Right kidney (tissue), 1 donor: ENCODE results near the gene SDK2.
"Not testable (repeated sequence)": the region's sequence is repeated elsewhere in the genome, so short reads cannot be mapped to it uniquely, and the experiment has no call there.

ENCODE experiments used
- DNase-seq: peaks from one replicate; pipeline ENCODE4 v3.0.0-alpha.2; 2016

Gene SDK2

DNA sequence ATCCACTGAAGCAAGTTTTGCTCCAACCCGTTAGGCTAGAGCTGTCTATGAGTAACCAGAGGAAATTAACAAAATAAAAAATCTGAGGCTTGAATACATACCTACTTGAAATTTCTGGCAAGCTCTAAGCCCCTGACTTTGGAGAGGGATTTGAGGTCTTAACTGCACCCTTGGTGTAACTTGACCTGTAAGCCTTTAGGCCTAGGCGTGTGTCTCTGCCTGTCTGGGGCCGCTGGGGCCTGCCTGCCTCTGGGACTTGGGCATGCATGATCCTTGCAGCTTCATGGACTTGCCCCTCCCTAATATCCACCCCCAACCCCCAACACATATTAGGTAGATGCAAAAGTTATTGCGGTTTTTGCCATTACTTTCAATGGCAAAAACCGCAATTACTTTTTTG is 328.8 kb downstream of the SDK2 start:
- DNase-seq, result no peak

DNA sequence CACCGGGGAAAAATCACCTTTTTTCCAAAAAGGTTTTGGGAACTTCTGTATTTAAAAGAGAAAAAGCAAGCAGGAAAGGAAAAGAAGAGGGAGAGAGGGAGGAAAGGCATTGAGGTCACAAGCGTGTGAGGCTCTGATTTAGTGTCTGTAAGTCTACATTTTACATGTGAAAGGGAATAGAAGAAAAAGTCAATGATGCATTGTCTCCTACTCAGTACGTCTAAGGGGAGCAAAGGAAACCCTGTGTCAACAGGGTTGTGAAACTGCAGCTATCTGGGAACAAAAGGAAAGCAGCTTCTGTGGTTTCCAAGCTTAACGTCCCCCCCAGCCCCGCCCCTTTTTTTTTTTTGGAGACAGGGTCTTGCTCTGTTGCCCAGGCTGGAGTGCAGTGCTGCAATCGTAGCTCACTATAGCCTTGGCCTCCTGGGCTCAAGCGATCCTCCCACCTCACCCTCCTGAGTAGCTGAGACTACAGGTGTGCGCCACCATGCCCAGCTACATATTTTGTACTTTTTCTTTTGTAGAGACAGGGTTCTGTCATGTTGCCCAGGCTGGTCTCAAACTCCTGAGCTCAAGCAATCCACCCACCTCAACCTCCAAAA is 330.6 kb downstream of the SDK2 start:
- no peak for DNase-seq

DNA sequence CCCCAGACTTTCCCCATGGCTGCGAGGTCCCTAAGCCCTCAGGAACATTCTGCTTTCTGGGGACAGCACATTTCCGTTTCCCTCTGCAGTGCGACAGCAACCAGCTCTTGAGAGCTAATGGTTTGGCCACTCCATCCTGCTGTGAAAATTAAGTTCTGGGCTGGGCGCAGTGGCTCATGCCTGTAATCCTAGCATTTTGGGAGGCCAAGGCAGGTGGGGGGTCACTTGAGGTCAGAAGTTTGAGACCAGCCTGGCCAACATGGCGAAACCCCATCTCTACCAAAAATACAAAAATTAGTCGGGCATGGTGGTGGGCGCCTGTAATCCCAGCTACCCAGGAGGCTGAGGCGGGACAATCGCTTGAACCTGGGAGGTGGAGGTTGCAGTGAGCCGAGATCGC is 331.4 kb downstream of the SDK2 start:
- DNase-seq, result not testable (repeated sequence)

DNA sequence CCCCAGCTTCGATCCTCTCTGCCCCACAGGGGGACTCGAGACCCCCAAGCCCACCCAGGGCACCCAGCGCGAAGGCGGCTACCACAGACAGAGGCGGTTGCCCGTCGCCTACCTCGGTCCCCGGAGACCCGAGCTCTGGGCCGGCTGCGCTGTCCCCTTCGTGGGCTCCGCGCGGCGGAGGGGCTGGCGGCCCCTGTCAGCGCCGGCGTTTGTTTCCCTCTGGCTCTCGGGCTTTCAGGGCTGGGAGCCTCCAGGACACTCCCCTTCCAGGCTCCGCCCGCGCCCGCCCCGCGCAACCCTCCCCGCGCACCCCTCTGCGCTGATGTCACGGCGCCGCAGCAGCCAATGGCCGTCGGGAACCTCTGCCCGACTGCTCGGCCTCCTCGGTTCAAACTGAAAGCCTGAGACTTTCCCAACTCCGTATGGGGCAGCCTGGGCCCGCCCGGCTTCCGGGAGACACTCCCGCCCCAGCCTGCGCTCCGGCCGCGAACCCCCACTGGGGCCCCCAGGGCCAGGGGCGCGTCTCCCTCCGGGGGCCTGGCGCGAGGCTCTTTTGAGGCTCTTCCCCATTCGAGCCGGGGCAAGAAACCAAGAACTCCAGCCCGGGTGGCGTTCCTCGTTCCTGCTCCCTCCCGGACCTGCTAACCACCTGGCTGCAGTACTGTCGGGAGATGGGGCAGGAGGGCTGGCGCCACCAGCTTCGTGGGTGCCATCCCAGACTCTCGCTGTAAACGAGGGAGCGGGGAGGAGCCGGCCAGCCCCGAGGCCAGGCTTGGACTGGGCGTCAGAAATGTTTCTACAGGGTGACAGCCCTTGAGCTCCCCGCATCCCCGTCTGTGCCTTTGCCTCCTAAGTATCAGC is 332.2 kb downstream of the SDK2 start, which contains the start of gene CDC42EP4:
TSS of gene CDC42EP4 (minus strand) at position 221 of the 861 bp plus-strand sequence. CDS start 25,501 bp downstream, outside the sequence.
- DNase-seq, result peak; percentile 92

DNA sequence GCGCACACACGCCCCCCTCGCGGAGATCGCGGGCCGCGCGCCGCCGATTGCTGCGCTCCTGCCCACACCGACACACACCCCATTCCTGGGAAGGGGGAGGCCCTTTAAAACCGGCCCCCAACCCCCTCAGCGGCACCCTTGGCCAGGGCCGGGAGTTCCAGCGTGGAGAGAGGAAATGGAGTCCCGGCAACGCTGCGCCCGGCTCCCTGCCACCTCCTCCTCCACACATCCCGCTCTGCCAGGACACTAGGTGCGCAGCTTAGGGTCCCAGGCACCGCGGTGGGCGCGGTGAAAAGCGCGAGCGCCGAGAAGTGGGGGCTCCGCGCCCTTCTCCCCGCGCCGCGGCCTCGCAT is 332.8 kb downstream of the SDK2 start:
- no peak for DNase-seq

DNA sequence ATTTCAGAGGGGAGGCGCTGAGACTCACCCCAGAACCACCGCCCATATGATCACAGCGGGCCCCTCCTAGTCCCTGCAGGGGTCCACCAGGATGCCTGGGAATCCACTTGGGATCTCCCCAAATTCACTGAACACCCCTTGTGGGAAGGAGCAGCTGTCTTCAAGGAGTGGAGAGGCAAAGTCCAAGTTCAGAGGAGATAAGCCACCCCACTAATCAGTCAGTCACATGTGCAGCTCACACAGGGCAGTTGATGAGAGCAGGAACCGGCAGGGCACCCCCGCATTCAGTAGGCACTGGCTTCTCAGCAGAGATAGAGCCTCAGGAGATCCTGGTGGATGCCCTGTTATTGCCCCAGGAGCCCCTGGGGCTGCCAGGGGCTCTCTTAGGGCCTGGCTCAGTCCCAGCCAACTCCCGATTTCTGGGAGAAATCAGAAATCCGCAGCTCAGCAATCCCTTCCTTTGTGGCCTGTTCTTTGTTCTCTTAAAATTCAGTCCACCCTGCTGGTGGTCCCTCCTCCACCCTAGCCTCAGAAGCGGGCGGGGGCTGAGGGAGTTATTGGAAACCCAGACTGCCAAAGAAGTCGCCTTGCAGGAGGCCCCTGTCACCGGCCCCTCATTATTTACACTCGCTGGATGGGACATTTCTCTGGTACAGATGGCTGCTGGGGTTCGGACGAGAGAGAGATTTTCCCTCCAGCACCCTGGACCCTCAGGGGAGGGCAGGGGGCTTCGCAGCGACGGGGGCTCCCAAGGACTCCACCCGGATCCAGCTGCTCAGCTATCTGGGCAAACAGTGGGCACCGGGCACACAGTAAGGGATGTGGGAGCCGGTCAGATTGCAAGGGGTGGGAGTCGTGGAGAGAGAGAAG is 334.3 kb downstream of the SDK2 start:
- peak; percentile 72 for DNase-seq

DNA sequence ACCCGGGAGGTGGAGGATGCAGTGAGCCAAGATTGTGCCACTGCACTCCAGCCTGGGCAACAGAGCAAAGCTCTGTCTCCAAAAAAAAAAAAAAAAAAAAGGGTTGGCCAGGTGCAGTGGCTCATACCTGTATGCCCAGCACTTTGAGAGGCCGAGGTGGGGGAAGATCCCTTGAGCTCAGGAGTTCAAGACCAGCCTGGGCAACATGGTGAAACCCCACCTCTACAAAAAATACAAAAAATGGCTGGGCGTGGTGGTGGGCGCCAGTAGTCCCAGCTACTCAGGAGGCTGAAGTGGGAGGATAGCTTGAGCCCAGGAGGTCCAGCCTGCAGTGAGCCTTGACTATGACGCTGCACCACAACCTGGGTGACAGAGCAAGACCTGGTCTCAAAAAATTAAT is 335.3 kb downstream of the SDK2 start:
- DNase-seq, result not testable (repeated sequence)

DNA sequence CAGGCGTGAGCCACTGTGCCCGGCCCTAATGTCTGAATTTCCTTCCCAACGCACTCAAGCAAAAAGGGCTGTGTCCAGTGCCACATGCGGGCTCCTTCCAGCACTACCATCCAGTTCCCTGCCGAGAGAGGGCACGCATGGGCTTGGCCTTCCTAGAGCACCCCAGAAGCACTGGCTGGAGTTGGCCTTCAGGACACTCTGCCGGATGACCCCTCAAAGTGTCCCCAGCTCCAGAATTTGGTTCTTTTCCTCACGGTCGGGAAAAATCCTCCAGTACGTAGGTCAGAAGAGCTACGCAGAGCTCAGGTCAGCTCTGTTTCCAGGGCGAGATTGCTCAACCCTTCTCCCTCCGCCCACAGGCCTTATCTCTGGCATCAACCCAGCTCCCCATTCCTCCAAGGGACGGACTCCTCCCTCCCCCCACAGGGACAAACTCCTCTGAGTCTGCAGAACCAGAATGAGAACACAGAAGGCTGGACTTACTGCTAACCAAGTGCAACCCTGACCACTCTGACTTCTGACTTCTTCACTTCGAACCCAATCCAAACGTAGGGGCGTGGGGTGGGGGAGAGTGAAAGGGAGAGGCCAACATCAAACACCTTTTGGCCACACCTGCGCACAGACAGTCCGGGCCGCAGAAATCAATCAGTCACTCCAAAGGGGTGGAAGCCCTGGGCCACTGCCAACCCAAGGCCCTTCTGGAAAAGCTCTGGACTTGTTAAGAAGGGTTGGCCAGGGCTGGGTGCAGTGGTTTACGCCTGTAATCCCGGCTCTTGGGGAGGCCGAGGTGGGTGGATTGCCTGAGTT is 336.0 kb downstream of the SDK2 start:
- peak; percentile 54 for DNase-seq

DNA sequence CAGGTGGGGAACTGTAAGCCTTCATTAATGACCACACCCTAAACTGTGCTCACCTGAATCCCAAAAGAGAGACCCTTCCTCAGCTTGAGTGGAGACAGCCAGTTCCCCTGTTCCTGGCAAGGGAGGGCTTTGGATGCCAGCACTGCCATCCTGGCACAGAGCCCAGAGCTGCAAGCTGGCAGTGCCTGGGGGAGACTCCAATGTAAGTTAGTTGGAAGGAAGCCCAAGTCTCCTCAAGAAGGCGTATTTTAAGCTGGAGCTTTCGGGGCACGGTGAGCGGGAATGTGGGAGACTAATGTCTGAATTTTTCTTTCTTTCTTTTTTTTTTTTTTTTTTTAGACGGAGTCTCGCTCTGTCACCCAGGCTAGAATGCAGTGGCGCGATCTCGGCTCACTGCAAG is 337.1 kb downstream of the SDK2 start:
- no peak for DNase-seq

DNA sequence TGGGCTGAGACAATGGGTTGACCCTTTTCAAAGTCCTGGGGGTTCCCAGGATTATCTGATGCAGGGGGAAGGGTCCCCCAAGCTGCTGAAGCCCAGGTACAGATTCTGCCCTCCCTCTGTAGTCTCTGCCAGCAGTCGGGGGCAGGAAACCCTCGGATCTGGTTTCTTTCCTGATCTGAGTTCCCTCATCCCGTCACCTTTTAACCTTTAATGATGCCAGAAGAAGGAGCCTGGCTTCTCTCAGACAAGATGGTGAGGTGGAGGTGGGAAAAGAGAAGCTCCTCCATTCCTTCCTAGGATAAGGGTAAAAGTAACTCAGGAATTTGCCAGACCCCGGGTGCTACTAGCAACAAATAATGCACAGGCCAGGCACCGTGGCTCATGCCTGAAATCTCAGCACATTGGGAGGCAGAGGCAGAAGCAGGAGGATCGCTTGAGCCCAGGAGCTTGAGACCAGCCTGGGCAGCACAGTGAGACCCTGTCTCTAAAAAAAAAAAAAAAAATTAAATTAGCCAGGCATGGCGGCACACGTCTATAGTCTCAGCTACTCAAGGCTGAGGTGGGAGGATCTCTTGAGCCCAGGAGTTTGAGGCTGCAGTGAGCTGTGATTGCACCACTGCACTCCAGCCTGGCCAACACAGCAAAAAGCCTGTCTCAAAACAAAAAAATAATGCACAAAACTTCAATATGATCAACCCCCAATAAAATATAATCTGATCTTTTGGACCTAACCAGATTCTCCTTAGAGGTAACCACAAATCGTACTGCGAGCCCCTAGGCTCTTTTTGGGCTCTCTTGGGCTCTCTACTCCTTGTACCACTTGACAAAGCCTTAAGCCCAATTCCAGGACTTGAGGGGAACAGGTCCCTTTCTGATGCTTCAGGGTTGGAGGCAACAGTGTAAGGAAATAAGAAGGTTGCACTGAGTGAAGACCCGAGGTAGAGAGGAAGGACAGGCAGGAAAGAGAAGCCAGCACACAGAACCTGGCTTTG is 338.1 kb downstream of the SDK2 start:
- peak; percentile 33 for DNase-seq

DNA sequence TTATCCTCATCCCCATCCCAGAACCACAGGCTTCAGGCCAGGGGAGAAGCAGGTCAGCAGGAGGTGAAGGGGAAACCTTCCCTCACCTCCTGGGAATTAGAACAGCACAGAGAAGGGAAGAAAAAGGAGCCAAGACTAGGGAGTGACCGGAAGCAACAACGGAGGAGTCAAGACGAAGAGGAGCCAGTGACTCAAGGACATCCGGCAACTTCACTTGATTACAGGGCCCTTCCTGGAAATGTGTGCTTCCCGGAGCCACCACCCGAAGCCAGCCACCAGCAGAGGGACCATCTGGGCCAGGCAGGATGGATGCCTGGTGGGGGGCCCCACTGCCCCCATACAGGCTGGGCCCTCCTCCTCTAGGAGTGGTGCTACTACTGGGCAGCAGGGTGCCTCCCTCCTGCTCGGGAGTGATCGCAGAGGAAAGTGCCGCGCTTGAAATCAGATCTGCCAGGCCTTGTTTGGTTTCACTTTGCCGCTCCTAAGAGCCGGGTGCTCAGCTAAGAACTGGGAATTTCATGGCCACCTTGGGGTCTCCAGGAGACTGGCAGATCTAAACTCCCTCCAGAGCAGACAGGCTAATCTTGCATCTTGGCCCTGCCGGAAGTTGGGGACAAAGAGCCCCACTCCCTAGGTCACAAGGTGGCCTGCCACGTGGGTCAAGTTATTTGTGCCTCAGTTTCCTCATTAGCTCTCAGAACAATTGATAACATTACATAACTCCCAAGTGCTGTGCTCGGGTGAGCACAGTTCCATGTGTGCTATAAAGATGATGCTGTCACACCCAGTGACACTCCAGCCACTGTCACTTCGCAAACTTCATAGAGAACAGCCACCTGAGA is 339.1 kb downstream of the SDK2 start:
- peak; percentile 80 for DNase-seq

DNA sequence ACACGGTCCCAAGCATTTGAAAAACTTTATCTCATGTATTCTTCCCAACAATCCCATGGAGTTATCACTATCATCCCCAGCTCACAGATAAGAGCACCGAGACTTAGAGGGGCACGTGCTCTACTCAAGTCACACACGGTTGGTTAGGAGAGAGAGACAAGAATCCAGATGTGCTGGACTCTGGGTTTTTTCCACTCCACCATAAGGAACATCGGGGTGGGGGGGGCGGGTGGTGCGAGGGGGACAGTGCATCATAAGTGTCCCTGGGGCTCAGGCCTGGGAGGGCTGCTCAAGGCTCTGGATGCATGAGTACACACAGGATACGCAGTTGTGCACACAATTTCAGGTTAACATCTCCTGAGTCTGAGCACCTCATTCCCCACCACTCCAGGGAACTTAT is 339.8 kb downstream of the SDK2 start:
- no peak for DNase-seq

DNA sequence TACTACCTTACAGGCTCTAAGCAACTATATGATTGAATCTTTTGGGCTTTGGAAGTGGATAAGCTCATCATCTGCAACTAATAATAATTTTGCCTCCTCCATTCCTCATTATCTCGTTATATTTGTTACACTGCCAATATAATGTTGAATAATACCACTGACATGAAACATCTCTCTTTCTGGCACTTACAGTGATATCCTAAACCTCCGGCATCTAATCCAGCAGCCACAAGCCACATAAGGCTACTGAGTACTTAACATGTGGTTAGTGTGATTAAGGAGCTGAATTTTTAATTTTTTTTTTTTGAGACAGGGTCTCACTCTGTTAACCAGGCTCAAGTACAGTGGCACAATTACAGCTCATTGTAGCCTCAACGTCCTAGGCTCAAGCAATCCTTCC is 342.1 kb downstream of the SDK2 start:
- no peak for DNase-seq

DNA sequence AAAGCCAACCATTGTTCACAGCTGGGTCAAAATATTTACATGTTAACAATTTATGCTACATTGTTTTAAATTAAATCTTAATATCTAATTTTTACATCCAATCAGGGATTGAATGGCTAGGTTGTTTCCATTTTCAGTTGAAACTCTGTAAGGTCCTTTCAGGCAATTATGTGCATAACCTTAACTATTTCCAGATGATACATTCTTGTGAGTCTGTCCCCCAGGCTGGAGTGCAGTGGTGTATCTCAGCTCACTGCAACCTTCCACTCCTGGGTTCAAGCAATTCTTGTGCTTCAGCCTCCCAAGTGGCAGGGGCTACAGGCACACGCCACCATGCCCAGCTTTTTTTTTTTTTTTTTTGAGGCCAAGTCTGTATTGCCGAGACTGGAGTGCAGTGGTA is 342.9 kb downstream of the SDK2 start:
- DNase-seq, result no peak

DNA sequence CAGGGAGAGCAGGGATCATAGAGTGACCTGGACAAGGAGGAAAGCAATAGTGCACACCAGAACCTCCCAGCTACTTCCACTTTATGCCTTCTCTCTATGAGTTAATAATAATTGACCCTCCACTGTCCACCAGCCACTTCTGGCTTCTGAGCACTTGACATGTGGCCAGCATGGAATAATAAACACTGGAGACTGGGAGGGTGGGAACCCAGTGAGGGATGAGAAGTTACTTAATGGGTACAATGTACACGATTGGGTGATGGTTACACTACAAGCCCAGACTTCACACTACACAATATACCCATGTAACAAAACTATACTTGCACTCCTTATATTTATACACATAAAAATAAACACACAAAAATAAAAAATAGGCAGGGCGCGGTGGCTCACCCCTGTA is 343.9 kb downstream of the SDK2 start:
- no peak for DNase-seq

DNA sequence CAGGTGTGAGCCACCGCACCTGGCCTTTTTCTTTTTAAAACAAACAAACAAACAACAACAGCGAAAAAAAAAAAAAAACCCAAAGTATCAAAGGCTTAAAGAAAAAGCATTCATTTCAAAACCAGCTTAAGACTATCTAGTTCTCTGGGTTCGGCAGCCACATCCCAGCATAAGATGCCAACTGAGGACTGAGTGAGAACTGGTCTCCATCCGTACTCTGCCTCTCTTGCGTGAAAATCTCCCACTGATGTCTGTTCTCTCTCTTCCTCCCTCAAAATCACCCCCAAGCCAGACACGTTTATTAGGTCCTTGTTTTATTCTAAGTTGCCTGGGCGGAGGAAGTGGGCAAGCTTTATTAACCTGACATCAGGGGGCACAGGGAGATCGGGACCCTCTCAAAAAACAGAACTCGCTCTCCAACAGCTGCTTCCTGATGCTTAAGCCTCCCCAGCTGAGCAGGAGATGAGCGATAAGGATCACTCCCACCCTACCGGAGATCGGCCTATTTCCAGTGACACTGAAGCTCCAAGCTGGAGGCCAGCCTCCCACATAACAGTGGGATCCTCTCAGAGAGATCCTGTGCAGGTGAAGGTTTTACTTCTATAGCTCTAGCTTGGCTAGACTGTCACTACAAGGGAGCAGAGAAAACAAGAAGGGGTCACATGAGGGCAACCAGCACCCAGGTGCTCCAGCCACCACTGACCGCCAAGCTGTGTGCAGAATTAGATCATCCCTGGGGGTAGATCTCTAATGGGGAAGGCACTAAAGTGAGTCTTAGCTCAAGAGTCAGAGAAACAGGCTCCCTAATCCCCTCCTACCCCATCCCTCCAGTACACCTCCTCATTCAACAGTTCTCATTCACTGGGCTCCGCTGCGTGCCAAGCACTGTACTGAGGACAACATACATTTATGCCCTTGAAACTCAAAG is 346.0 kb downstream of the SDK2 start:
- no peak for DNase-seq

DNA sequence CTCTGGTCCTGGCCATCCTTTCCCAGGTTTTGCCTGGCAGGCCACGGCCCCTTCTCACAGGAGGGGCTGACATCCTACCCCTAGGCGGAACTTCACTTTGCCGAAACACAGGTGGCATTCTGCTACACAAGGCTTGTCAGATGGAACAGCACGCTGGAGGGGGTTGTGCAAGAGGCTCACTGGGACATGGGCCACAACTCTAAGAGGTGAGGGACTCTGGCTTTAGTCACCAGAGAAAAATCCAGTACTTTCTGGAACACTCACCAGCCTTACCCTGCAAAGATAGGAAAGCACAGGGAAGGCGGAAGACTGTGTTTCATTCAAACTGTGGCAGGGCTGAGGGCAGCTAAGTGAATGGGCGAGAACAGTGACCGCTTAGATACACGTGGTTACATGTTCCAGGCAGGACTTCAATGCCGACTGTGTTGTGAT is 350.7 kb downstream of the SDK2 start:
- DNase-seq, result peak; percentile 49

DNA sequence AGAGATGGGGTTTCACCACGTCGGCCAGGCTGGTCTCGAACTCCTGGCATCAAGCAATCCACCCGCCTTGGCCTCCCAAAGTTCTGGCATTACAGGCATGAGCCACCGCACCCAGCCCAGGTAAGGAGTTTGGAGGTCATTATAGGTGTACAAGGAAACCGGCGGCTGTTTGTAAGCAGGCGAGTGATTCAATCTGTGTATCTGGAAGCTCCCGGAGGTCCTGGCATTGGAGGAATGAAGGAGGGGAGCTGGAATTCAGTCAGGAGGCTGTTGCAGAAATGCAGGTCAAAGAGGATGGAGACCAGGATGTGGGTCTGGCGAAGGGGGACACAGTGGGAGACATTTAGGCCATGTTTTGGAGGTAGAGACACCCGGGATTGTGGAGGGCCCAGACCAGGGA is 351.2 kb downstream of the SDK2 start:
- DNase-seq, result no peak
